ENCODE measurements around the gene GNG2.

GNG2 gene

DNA sequence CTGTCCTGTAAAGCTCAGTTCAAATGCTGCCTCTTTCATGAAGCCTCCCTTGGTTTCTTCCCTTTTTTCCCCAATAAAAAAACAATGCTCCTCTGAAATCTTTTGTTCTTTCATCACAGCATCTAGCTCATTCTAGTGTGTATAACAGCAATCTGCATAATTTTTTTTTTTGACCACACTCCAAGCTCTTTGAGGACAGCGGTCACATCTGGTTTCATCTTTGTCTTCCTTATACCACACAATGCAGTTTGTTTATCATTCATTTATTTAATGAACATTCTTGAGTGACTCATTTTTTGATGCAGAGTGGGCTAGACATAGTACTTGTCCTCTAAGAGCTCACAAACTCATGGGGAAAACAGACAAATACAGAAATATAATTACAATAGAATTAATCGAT lies 7.3 kb downstream of the GNG2 start:
- DNase-seq (ENCODE audit: insufficient read length, low spot score) (no peak), FAIRE-seq (no peak)
- no peak for TF ChIP-seq POLR2A (IDR thresholded peaks at IDR 0.05; ENCODE audit: low read depth, low read length)

DNA sequence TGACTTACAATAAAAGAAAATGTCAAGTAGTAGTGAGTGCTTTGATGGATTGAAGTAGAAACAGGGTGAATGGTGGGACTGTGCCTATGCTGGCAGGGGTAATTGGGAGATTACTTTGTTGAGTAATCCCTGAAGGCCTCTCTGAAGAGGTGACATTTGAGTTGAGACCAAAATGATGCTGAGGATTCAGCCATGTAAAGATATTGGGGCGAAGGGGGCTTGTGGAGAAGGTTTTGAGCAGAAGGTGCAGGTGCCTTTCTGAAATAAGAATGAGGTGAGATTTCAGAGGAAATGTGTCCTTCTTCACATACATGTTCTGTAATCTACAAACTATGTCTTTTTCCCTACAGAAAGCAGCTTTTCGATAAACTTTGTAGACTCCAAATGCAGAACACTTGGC lies 8.0 kb downstream of the GNG2 start:
- FAIRE-seq (no peak), DNase-seq (ENCODE audit: insufficient read length, low spot score) (no peak)
- no peak for TF ChIP-seq POLR2A (IDR thresholded peaks at IDR 0.05; ENCODE audit: low read depth, low read length)

DNA sequence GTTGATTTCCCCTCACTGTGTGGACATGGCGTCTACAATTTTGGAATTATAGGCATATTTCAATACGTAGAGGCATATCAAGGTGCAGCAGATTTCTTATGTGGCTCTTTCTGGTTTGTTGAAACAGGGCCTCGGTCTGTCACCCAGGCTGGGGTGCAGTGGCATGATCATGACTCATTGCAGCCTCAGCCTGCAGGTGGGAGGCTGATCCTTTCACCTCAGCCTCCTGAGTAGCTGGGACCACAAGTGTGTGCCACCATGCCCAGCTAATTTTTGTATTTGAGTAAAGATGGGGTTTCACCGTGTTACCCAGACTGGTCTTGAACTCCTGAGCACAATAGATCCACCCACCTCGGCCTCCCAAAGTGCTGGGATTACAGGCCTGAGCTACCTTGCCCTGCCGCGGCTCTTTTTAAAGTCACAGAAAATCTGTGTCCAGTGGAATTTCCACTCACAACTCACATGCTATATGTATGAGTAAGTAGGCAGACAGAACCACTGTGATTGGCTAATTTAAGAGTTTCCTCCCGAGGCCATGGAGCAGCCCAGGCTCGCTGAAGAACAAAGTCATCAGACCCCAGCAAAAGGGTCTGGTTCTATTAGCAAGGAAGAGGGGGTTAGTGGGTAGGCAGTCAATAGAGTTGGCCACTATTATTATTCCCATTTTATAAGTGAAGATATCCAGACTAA lies 9.1 kb downstream of the GNG2 start:
- no peak for TF ChIP-seq POLR2A (IDR thresholded peaks at IDR 0.05; ENCODE audit: low read depth, low read length)
- DNase-seq (ENCODE audit: insufficient read length, low spot score) (no peak), FAIRE-seq (no peak)

DNA sequence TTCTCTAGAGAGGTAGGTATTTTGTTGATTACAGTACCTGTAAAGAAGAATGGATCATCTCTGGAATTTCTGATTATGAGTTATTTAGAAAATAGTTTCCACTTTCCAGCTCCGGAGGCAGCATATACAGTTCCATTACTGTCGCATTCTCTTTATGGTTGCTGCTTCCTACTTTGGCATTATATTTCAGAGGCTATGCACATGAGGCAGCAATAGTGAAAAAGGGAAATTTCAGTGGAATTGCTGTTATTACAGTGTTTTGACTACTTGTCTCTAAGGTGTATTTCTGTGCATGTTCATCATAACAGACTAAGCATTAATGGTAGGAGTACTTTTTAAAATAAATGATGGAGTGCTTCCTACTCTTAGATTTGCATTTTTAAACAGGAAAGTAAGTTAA lies 10.2 kb downstream of the GNG2 start:
- no peak for TF ChIP-seq POLR2A (IDR thresholded peaks at IDR 0.05; ENCODE audit: low read depth, low read length)
- FAIRE-seq (no peak), DNase-seq (ENCODE audit: insufficient read length, low spot score) (no peak)

DNA sequence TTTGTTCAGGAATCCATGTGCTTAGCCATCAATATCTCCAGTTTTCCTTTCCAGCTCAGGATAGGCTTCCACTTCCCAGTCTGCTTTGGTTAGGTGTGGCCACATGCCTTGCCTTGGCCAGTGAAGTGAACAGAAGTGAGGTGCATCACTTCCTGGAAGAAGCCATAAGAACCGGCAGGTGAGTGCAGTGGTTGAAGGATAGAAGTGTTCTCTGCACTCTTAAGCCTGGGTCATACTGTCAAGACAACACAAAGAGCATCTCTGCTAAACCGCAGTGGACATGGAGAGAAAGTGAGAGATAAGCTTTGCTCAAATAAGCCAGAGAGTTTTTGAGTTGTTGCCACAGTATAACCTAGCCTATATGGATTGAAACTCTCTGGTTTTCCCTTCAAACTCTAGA lies 11.4 kb downstream of the GNG2 start:
- TF ChIP-seq POLR2A (IDR thresholded peaks at IDR 0.05; ENCODE audit: low read depth, low read length), result no peak
- no peak for FAIRE-seq
- no peak for DNase-seq (ENCODE audit: insufficient read length, low spot score)

DNA sequence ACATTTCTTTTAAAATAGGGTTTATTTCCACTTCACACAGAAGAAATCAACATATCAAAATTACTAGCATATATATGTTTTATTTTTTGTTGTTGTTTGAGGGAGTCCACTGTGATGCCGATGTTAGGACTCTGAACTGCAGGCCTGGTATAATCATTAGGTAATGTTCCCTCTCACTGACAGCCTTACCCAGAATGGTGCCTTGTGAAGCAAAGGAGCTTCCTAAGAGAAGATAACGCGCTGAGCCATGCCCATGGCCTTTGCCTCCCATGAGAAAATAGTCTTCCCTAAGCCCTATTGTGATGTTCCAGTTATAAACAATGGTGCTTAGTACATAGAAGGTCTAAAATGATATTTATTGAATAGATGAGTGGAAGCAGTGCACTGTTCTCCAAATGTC lies 12.0 kb downstream of the GNG2 start:
- FAIRE-seq, result no peak
- no peak for DNase-seq (ENCODE audit: insufficient read length, low spot score)
- TF ChIP-seq POLR2A (IDR thresholded peaks at IDR 0.05; ENCODE audit: low read depth, low read length), result no peak

DNA sequence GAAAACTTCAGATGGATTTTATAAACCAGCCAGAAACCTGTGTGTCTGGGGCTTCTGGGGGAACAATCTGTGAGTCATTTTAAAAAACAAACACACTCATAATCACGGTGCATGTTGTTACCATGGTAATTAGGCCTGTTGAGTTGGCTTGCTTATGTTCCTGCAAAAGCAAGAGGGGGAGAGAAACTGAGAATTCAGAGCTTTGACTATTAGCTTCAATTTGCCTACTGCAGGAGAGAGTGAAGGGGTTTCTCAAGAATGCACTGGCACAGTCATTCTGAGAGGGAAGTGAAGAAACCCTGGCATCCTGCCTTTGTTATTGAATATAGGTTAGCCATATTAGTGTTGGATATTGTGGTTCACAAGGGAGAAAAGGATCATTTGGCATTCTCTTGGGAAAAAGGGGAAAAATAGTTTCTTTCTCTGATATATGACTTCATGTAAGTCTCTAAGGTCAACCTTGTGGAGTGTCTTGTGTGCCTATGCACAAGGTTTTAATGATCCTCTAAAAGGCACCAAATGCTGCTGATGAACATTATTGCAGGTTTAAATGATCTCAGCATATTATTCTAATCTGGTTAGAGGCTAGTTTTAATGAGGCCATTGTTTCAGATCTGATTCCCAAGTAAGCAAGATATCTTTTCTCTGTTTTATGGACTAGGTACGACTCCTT lies 12.9 kb downstream of the GNG2 start:
- TF ChIP-seq POLR2A (IDR thresholded peaks at IDR 0.05; ENCODE audit: low read depth, low read length), result no peak
- DNase-seq (ENCODE audit: insufficient read length, low spot score) (peak; percentile 18), FAIRE-seq (peak; percentile 52)

DNA sequence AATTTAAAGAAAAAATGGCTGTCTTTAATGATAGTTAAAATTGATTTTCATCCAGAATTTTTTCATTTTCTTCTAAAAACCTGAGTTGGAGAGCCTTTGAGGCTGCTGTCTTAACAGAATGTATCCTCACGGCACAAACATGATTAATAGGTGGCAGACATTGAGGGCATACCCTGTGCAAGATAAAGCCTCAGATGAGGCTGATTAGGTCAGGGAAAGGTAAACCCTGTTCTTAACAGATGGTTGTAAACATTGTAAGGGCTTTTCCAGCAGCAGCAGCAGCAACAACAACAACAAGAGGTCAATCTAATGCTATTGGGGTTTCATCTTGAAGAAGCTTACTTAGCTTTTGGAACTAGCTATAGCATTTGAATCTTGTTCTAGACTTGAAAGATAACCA lies 17.4 kb downstream of the GNG2 start:
- FAIRE-seq, result no peak
- TF ChIP-seq POLR2A (IDR thresholded peaks at IDR 0.05; ENCODE audit: low read depth, low read length), result no peak
- DNase-seq (ENCODE audit: insufficient read length, low spot score), result no peak

DNA sequence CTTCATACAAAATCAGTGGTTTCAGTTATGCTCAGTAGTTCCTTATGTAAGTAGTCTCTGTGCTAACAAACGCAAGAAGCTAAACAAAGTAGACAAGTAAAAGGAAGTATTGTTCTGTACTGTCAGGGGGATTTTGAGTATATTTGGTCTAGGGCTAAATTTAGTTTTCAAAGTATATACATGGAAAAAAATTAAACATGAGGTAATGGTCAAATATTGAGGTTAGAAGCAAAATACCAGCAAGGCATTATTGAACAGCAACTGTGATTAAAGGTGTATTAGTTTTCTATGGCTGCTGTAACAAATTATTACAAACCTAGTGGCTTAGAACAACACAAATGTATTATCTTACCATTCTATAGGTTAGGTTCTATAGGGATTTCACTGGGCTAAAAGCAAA lies 18.8 kb downstream of the GNG2 start:
- no peak for DNase-seq (ENCODE audit: insufficient read length, low spot score)
- FAIRE-seq, result no peak
- no peak for TF ChIP-seq POLR2A (IDR thresholded peaks at IDR 0.05; ENCODE audit: low read depth, low read length)

DNA sequence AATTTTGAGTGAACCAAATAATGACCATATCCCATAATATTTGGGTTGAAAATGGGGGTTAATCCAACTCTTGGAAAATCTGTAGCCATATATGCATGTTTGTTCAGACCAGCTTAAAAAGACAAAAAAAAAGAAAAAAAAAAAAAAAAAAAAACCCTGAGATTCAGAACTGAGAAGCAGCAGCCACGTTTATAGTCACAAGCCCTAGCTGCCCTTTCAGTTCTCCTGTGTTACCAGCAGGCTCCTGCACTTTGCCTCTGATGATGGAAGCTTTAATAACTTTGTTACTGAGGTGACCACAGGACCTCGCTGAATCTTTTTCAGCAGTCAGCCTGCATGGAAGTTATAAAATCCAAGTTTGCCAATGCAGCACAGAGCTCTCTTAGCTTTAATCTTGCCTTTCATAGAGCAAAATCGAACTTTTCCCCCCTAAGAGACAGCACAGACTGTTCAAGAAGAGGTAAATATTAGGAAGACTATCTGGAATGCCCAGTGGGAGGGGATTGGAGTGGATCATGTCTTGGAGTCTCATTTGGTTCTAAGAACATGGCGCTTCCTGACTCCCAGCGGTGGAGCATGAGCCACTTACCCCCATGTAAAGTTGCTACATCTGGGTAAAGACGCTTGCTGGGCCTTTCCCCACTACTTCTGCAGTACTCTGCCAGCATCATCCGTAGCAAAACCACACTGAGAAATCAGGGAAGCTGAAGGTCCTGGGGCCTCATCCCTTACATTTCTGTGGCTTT lies 20.6 kb downstream of the GNG2 start:
- DNase-seq (ENCODE audit: insufficient read length, low spot score), result no peak
- TF ChIP-seq POLR2A (IDR thresholded peaks at IDR 0.05; ENCODE audit: low read depth, low read length), result no peak
- no peak for FAIRE-seq

DNA sequence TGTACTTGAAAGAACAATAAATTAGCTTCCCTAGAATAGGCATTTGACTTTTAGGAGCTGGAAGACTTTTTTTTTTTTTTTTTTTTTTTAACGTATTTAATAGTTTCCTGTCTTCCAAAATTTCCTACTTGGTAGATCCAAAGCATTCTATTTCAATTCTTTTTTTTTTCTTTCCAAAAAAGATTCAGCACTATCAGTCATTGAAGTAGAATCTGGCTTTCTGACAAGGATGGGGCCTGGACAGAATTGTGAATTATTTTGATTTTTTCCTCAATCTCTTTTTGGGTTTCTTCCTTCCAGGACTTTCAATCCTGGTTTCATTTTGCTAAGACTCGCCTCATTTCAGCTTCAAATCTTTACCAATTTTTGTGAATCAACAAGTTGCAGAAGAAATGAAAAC lies 21.2 kb downstream of the GNG2 start:
- FAIRE-seq (no peak), DNase-seq (ENCODE audit: insufficient read length, low spot score) (no peak)
- no peak for TF ChIP-seq POLR2A (IDR thresholded peaks at IDR 0.05; ENCODE audit: low read depth, low read length)

DNA sequence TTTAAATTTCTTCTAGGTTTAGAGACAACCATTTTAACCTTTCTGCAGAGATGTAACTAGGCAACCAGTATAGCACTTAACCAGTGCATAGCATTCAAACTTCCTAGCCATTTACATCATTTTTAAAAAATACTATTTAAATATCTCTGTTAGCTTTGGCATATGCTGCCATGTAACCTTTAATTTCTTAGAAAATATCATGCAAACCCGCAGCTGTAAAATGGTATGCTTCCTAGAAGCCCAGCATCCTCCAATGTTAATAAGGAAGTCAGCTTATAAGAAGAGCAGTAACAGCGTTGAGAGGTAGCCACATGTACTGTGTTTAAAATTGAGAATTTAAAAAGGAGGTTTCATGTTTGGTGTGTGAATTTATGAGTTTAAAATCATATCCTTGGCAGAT lies 22.8 kb downstream of the GNG2 start:
- FAIRE-seq (no peak), DNase-seq (ENCODE audit: insufficient read length, low spot score) (no peak)
- no peak for TF ChIP-seq POLR2A (IDR thresholded peaks at IDR 0.05; ENCODE audit: low read depth, low read length)

DNA sequence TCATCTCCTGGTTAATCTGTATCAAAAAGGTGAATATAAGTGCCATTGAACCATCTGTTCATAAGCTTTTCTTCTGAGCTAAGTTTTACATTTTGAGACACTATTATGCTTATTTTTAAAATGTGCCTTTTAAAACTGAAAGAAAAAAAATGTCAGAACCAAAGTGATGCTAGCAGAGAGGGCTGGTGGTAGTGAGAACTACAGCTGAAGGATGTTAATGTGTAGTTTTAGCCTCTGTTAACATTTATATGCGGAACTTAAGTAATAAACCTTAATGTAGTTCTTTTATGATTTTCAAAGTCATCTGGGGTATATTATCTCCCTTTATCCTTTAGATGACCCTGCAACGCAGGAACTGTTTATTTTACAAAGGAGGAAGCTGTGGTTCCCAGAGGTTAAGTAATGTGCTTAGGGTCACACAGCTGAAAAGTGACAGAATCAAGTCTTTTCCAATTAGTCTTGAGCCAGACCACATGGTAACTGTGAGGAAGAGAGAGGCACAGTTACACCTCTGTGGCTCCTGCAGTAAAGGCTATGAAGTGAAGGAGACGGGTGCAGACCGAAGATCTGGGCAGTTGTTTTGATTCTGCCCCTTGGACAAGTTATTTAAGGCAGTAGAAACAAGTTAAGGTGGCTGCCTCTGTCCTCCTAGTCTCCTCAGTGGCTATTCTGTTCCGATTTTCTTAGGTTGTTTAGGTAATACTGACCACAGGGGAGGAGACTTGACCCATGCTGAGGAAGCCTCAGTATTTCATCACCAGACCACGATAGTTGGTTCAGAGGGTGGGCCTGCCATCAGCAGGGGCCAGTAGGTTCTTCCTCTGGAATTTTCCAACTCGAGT lies 23.9 kb downstream of the GNG2 start:
- no peak for DNase-seq (ENCODE audit: insufficient read length, low spot score)
- TF ChIP-seq POLR2A (IDR thresholded peaks at IDR 0.05; ENCODE audit: low read depth, low read length), result no peak
- peak; percentile 41 for FAIRE-seq

DNA sequence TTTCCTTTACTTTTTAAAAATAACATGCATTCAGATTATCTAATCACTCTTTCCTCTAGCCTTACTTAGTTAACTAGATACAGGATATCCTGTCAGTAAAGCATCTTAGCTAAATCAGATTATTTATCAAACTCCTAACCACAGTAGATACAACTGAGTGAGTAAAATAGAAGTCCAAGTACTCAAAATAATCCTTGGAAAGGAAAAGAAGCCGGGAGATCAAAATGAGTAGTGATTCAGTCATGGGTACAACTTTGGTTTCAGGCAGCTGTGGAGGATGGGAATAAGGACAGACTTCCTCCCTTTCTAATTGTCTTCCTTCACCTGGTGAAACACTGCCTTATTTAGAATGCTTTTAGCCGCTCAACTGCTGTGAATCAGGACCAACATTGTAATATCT lies 29.4 kb downstream of the GNG2 start:
- FAIRE-seq, result no peak
- TF ChIP-seq POLR2A (IDR thresholded peaks at IDR 0.05; ENCODE audit: low read depth, low read length), result no peak
- DNase-seq (ENCODE audit: insufficient read length, low spot score), result no peak

All from H54 (cell line).